Subcutaneous abdominal adipose tissue (tissue), 5 donors: ENCODE results near the gene TENT5A.

ENCODE experiments used
- H3K27ac ChIP-seq: one replicate; pipeline ENCODE4 v1.7.0; 2013; ENCODE audit warnings: low read depth, mild to moderate bottlenecking, inconsistent platforms, low read length, moderate library complexity
- H3K27me3 ChIP-seq, 5 donors: one replicate each; pipeline ENCODE4 v1.7.0; 2013; ENCODE audit warnings: low read length in 5 of 5, inconsistent platforms in 1 of 5; ENCODE audit not compliant: control insufficient read depth in 5 of 5, insufficient read depth in 4 of 5
- H3K36me3 ChIP-seq, 5 donors: one replicate each; pipeline ENCODE4 v1.7.0; 2013; ENCODE audit warnings: low read length in 5 of 5; ENCODE audit not compliant: control insufficient read depth in 5 of 5, insufficient read depth in 5 of 5
- H3K4me1 ChIP-seq, 5 donors: one replicate each; pipeline ENCODE4 v1.7.0; 2013; ENCODE audit warnings: low read length in 5 of 5, mild to moderate bottlenecking in 3 of 5, moderate library complexity in 1 of 5; ENCODE audit not compliant: control insufficient read depth in 5 of 5, insufficient read depth in 5 of 5
- H3K4me3 ChIP-seq, 5 donors: one replicate each; pipeline ENCODE4 v1.7.0; 2013; ENCODE audit warnings: low read length in 5 of 5, low read depth in 1 of 5
- H3K9ac ChIP-seq, 5 donors: one replicate each; pipeline ENCODE4 v1.7.0; 2013; ENCODE audit warnings: low read length in 5 of 5, mild to moderate bottlenecking in 4 of 5, moderate library complexity in 3 of 5
- H3K9me3 ChIP-seq, 5 donors: one replicate each; pipeline ENCODE4 v1.7.0; 2013; ENCODE audit warnings: low read length in 5 of 5; ENCODE audit not compliant: control insufficient read depth in 5 of 5
- donor health status: healthy.
- donor health status: healthy.
- donor health status: healthy.
- donor health status: healthy.
- donor health status: healthy.

TENT5A gene

GRCh38 chr6:81725127-81725526 lies 27.4 kb downstream of the TENT5A start:
- Histone ChIP-seq H3K4me1 (no peaks in the 10 kb centered on the region), H3K4me3 (no peak overlapping the region), H3K36me3 (no peaks in the 10 kb centered on the region), H3K9me3 (no peaks in the 10 kb centered on the region), H3K27me3 (no peaks in the 10 kb centered on the region), H3K9ac (no peak overlapping the region), H3K27ac (no peak overlapping the region)

GRCh38 chr6:81722506-81723223 lies 29.8 kb downstream of the TENT5A start:
- H3K9ac ChIP-seq = no peak overlapping the region
- H3K9me3 ChIP-seq = no peaks in the 10 kb centered on the region
- H3K27me3 ChIP-seq = no peaks in the 10 kb centered on the region
- H3K36me3 ChIP-seq = no peaks in the 10 kb centered on the region
- H3K27ac ChIP-seq = no peak overlapping the region
- no peaks in the 10 kb centered on the region for H3K4me1 ChIP-seq
- no peak overlapping the region for H3K4me3 ChIP-seq

- no peak overlapping the region for H3K9ac ChIP-seq
- no peaks in the 10 kb centered on the region for H3K4me1 ChIP-seq
- no peaks in the 10 kb centered on the region for H3K9me3 ChIP-seq
- no peak overlapping the region for H3K4me3 ChIP-seq
- no peaks in the 10 kb centered on the region for H3K36me3 ChIP-seq
- H3K27me3 ChIP-seq = no peaks in the 10 kb centered on the region
- H3K27ac ChIP-seq = no peak overlapping the region
Observed at GRCh38 chr6:81720427-81720826, 32.1 kb downstream of the TENT5A start.

GRCh38 chr6:81718126-81718525 lies 34.4 kb downstream of the TENT5A start:
- H3K9me3 ChIP-seq = no peaks in the 10 kb centered on the region
- no peak overlapping the region for H3K27ac ChIP-seq
- no peaks in the 10 kb centered on the region for H3K27me3 ChIP-seq
- no peaks in the 10 kb centered on the region for H3K36me3 ChIP-seq
- no peak overlapping the region for H3K9ac ChIP-seq
- H3K4me3 ChIP-seq = no peak overlapping the region
- no peaks in the 10 kb centered on the region for H3K4me1 ChIP-seq

GRCh38 chr6:81714684-81715083 lies 37.8 kb downstream of the TENT5A start:
- no peaks in the 10 kb centered on the region for H3K36me3 ChIP-seq
- no peaks in the 10 kb centered on the region for H3K9me3 ChIP-seq
- H3K4me1 ChIP-seq = no peaks in the 10 kb centered on the region
- no peak overlapping the region for H3K27ac ChIP-seq
- H3K9ac ChIP-seq = no peak overlapping the region
- no peak overlapping the region for H3K4me3 ChIP-seq
- no peaks in the 10 kb centered on the region for H3K27me3 ChIP-seq

GRCh38 chr6:81713205-81713604 lies 39.3 kb downstream of the TENT5A start:
- Histone ChIP-seq H3K4me3 (no peak overlapping the region), H3K9ac (no peak overlapping the region), H3K27me3 (no peaks in the 10 kb centered on the region), H3K27ac (no peak overlapping the region), H3K4me1 (no peaks in the 10 kb centered on the region), H3K36me3 (no peaks in the 10 kb centered on the region), H3K9me3 (no peaks in the 10 kb centered on the region)

- no peaks in the 10 kb centered on the region for H3K9me3 ChIP-seq
- H3K4me3 ChIP-seq = no peak overlapping the region
- H3K4me1 ChIP-seq = no peaks in the 10 kb centered on the region
- no peak overlapping the region for H3K27ac ChIP-seq
- H3K9ac ChIP-seq = no peak overlapping the region
- no peaks in the 10 kb centered on the region for H3K27me3 ChIP-seq
- no peaks in the 10 kb centered on the region for H3K36me3 ChIP-seq
Observed at GRCh38 chr6:81708113-81708699, 44.3 kb downstream of the TENT5A start.

- no peak overlapping the region for H3K27ac ChIP-seq
- no peaks in the 10 kb centered on the region for H3K9me3 ChIP-seq
- H3K27me3 ChIP-seq = no peaks in the 10 kb centered on the region
- H3K4me3 ChIP-seq = no peak overlapping the region
- H3K9ac ChIP-seq = no peak overlapping the region
- no peaks in the 10 kb centered on the region for H3K36me3 ChIP-seq
- H3K4me1 ChIP-seq = peaks cover 0 to 11% (median 3%) of the 10 kb centered on the region in 5 donors
Observed at GRCh38 chr6:81704700-81705099, 47.8 kb downstream of the TENT5A start.

- Histone ChIP-seq H3K36me3 (no peaks in the 10 kb centered on the region), H3K9ac (no peak overlapping the region), H3K27me3 (no peaks in the 10 kb centered on the region), H3K27ac (no peak overlapping the region), H3K4me1 (peaks cover 0 to 17% (median 3%) of the 10 kb centered on the region in 5 donors), H3K9me3 (no peaks in the 10 kb centered on the region), H3K4me3 (no peak overlapping the region)
Observed at GRCh38 chr6:81700414-81700813, 52.1 kb downstream of the TENT5A start.

GRCh38 chr6:81697559-81697958 lies 54.9 kb downstream of the TENT5A start:
- Histone ChIP-seq H3K9me3 (no peaks in the 10 kb centered on the region), H3K27ac (no peak overlapping the region), H3K36me3 (no peaks in the 10 kb centered on the region), H3K9ac (no peak overlapping the region), H3K4me1 (peaks cover 0 to 17% (median 3%) of the 10 kb centered on the region in 5 donors), H3K4me3 (no peak overlapping the region), H3K27me3 (no peaks in the 10 kb centered on the region)
